ENCODE measurements around the gene TRMT44. TPM values are rescaled to one million over a fixed set of nuclear protein-coding genes. Genes with fewer than 3 reads are reported as not detected.

TRMT44 gene
- total RNA-seq, 4 donors from 2014 or later = 30.8 to 60.0 (median 46.1) TPM

GRCh38 chr4:8394061-8394519 is 46.5 kb upstream of the TRMT44 start:
- 67% methylated on average over 16 of the region's 19 CpGs for WGBS
- peak; percentile 83 to 92 for DNase-seq (ENCODE audit: low spot score in 2 of 2)
- Histone ChIP-seq H3K4me1 (peaks cover 19% of the 10 kb centered on the region), H3K27me3 (no peaks in the 10 kb centered on the region), H3K4me3 (no peak overlapping the region), H3K27ac (peak overlapping the region; percentile 64), H3K36me3 (peaks cover 54% of the 10 kb centered on the region), H3K9me3 (no peaks in the 10 kb centered on the region)
- no peak for TF ChIP-seq EP300 (IDR thresholded peaks at IDR 0.05)
- TF ChIP-seq CTCF (IDR thresholded peaks at IDR 0.05) = no peak
- no peak for TF ChIP-seq POLR2AphosphoS5 (IDR thresholded peaks at IDR 0.05)
- no peak for TF ChIP-seq POLR2A (IDR thresholded peaks at IDR 0.05)

DNA sequence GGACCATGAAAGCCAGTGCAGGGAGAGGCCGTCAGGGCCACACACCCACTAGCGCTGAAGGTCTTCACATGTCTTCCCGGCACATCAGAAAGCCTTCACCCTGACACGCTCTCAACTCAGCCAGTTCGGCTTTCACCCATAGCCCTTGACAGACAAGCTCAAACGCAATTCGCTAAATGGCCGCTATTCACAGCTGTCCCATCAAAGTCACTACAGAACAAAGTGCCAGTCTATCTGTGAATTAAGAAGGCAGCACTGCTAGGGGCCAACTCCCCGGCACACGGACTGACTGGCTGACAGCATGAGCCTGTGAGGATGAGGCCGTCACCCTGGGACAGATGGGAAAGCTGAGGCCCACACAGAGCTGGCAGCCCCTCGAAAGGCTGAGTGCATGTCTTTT is 45.8 kb upstream of the TRMT44 start:
- Histone ChIP-seq H3K27ac (no peak overlapping the region), H3K27me3 (no peaks in the 10 kb centered on the region), H3K36me3 (peaks cover 53% of the 10 kb centered on the region), H3K4me3 (no peak overlapping the region), H3K4me1 (peaks cover 19% of the 10 kb centered on the region), H3K9me3 (no peaks in the 10 kb centered on the region)
- TF ChIP-seq POLR2AphosphoS5 (IDR thresholded peaks at IDR 0.05) = no peak
- no peak for TF ChIP-seq EP300 (IDR thresholded peaks at IDR 0.05)
- no peak for TF ChIP-seq POLR2A (IDR thresholded peaks at IDR 0.05)
- TF ChIP-seq CTCF (IDR thresholded peaks at IDR 0.05) = no peak
- 94% methylated on average over 12 of the region's 12 CpGs for WGBS
- DNase-seq (ENCODE audit: low spot score in 2 of 2) = peak in 1 of 2 donors; percentile 56

DNA sequence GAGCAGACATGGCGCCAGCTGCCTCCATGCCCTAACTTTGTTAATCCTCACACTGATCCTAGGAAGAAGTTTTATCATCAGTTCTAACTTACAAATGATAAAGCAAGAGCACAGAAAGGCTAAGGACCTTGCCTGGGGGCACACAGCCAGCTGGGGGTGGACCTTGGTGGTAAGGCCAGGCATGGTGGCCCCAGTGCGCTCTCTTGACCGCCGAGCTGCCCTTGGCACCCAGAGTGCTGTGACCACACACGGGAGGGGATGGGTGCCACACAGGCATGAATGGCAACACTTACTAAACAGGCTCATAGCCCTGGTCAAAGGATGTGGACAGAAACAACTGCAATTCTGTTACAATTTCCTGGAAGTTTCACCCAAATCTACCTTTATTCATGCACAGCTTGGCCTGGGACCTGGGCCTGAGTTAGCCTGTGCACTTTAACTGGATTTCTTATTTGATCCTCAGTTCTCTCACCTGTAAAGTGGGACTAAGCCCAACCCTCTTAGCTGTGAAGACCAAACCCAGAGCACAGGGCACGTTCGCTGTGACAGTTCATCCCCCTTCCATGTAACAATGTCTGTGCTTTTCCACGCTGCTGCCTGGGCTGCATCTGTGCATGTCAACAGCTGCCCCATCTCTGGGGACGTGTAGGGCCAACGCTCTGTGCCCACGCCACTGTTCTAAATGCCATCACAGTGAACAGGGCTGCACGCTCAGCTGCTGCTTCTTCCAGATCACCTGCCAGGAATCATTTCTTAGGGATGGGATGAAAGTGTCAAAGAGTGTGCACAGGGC is 44.9 kb upstream of the TRMT44 start:
- Histone ChIP-seq H3K27ac (no peak overlapping the region), H3K4me3 (no peak overlapping the region), H3K27me3 (no peaks in the 10 kb centered on the region), H3K9me3 (no peaks in the 10 kb centered on the region), H3K36me3 (peaks cover 45% of the 10 kb centered on the region), H3K4me1 (peaks cover 19% of the 10 kb centered on the region)
- no peak for DNase-seq (ENCODE audit: low spot score in 2 of 2)
- TF ChIP-seq POLR2AphosphoS5 (IDR thresholded peaks at IDR 0.05) (no peak), EP300 (IDR thresholded peaks at IDR 0.05) (no peak), POLR2A (IDR thresholded peaks at IDR 0.05) (no peak), CTCF (IDR thresholded peaks at IDR 0.05) (no peak)
- 98% methylated on average over 9 of the region's 12 CpGs for whole genome bisulfite sequencing

DNA sequence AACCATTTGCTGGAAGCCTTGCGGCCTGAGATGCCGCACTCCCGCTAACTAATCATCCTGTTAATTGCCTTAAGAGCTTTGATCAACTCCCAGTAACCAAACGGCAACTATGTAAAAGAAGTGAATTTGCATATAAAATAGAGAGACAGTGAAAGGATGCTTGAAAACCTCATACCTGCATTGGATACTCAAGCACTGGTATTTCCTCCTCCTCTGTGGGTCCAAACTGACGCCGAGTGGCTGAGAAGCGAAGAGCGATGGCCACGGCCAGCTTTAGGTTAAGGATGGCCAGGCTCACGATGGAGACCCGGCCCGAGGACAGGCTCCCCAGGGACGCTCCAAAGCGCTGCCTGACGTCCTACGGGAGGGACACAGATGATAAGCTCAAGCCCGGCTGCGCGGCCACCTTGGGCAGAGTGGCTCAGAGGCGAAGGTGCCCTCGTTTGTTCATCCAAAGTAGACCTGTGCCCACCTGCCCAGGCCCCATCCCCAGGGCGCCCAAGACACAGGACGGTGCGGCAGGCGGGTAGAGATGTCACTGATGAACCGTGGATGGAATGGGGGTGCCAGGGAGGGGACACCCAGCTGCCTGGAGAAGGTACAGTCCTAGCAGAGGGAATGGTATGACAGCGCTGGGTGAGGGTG is 43.7 kb upstream of the TRMT44 start:
- H3K36me3 ChIP-seq = peaks cover 34% of the 10 kb centered on the region
- no peak for TF ChIP-seq CTCF (IDR thresholded peaks at IDR 0.05)
- TF ChIP-seq EP300 (IDR thresholded peaks at IDR 0.05) = no peak
- no peak for TF ChIP-seq POLR2A (IDR thresholded peaks at IDR 0.05)
- TF ChIP-seq POLR2AphosphoS5 (IDR thresholded peaks at IDR 0.05) = no peak
- H3K27me3 ChIP-seq = no peaks in the 10 kb centered on the region
- H3K4me1 ChIP-seq = peaks cover 22% of the 10 kb centered on the region
- no peak for DNase-seq (ENCODE audit: low spot score in 2 of 2)
- H3K9me3 ChIP-seq = no peaks in the 10 kb centered on the region
- no peak overlapping the region for H3K27ac ChIP-seq
- H3K4me3 ChIP-seq = no peak overlapping the region
- WGBS = 93% methylated on average over 19 of the region's 27 CpGs

DNA sequence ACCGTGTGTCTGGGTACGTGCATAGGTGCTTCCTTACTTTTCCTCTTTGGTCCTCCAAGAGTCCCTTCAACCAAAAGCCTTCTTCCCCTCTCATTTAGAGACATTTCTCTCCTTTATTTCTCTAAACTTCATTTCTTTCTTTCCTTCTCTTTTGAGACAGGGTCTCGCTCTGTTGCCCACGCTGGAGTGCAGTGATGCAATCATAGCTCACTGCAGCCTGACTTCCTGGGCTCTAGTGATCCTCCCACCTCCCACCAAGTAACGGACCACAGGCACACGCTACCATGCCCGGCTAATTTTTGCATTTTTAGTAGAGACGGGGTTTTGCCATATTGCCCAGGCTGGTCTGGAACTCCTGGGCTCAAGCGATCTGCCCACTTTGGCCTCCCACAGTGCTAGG is 42.2 kb upstream of the TRMT44 start:
- Histone ChIP-seq H3K4me3 (no peak overlapping the region), H3K27me3 (no peaks in the 10 kb centered on the region), H3K36me3 (peaks cover 26% of the 10 kb centered on the region), H3K4me1 (peaks cover 20% of the 10 kb centered on the region), H3K27ac (no peak overlapping the region), H3K9me3 (no peaks in the 10 kb centered on the region)
- DNase-seq (ENCODE audit: low spot score in 2 of 2) = no peak
- TF ChIP-seq CTCF (IDR thresholded peaks at IDR 0.05) = no peak
- TF ChIP-seq POLR2AphosphoS5 (IDR thresholded peaks at IDR 0.05) = no peak
- TF ChIP-seq EP300 (IDR thresholded peaks at IDR 0.05) = no peak
- no peak for TF ChIP-seq POLR2A (IDR thresholded peaks at IDR 0.05)
- 91% methylated on average over 9 of the region's 9 CpGs for WGBS

Data from suprapubic skin (tissue), 4 donors.